GM18519 (cell line): ENCODE results near the gene ATP2B1.

ENCODE experiments used
- ATAC-seq: cut with Tn5 transposase; IDR thresholded peaks from one replicate; pipeline ENCODE4 v1.9.1; 2021; ENCODE audit warnings: mild to moderate bottlenecking, moderate library complexity; ENCODE audit not compliant: unreplicated experiment, low FRiP score

ATP2B1 gene

DNA sequence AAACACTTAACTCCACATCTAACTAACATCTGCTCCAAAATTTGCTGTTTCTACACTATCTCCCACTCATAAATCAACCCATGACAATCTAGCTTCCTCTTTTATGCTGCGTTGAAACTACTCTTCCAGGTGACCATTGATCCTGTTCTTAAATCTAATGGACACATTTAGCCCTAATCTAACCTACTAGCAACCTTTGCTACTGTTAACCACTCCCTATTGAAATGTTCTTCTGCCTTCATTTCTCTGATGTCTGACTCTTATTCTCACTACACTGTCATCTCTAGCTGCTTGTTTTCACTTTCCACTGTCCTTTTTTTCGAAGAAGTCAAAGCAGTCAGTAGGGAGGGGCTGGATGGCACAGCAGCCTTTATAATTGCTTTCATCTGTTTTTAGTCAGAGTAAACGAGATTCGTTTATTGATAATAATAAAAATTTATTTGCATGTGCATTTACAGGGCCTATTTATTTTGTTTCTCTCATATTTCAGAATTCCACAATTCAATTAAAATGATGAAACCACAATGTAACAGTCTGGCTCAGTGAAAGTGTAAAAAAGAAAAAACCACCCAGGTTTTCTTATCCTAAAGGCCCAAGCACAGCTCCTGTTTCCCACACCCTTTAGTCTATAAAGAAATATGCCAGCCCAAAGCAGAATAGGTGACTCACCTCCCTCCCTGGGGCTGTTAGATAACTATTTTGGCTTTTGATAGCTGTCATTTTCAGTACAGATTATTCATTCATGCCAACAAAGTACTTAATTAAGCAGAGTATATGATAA is 44.9 kb downstream of the ATP2B1 start:
- peak; percentile 63 for ATAC-seq

DNA sequence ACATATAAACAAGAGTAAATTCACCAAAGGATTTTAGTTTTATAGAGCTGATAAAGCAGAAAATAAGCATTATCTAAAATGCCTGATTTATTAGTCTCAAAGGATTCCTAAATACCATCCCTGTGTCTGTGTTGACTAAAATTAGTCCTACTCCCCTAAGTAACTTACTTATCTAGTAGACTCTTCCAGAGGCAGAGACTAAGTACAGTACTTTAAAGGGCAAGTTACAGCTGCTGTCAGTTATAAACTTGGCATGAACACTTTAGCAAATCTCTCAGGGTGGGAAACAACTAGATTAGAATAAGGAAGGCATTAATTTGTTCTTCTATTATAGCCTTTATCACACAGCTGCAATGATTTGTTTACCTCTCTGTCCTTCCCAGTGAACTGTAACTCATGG is 46.0 kb downstream of the ATP2B1 start:
- no peak for ATAC-seq

DNA sequence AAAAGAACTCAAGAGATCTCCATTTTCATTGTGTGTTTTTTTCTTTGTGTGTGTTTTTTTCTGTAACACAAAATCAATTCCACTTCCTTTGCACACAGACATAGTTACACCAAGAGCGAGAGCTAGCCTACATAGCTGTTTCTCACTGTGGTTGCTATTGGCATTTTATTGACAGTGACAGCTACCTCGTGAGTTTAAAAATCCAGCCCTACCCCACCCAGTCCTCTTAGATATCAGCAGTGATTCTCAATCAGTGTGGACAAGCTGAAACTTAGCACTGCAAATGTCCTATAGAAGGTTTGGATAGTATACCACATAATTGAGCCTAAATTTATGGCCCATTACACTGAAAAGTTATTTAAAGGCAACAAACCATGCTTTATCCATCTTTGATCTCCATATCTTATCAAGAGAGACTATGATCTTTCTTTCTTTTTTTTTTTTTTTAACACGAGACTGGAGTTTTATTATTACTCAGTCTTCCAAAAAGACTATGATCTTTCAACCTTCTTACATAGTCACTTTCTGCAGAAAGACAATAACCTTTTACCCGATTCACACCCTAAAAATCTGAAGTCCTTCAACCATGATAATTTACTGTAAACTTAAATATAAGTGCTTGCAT is 46.8 kb downstream of the ATP2B1 start:
- no peak for ATAC-seq

DNA sequence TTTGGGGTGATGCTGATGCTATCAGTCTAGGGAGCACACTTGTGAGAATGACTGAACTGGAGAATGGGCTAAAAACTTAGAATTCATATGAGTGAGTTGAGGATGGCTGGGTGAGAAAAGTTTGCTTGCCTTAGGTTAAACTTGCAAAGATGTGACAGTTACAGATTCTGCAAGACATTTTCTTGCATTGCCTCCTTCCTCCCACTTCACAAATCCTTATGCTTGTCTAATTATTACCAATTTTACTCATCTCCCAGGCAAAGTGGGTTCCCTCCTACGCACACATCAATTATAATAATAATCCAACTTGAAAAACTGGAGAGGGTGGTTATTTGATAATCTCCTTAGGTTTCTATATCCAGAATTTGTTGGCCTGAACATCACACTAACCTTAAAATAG is 50.9 kb downstream of the ATP2B1 start:
- no peak for ATAC-seq

DNA sequence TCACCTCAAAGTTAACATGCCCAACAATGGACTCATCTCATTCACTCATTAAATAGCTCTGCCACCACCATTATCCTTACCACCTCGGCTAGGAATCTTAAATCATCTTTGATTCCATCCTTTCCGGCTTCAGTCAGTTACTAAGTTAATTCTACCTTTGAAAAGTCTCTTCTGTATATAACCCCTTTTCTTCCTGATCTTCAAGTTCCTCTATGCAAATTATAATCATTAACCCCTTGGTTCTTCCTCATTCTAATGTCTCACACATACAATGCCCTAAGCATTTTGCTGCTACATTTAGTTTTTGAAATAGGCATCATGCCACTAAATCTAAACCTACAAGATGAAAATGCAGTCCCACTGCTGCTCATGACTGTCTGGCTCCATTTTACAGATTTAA is 51.6 kb downstream of the ATP2B1 start:
- no peak for ATAC-seq

DNA sequence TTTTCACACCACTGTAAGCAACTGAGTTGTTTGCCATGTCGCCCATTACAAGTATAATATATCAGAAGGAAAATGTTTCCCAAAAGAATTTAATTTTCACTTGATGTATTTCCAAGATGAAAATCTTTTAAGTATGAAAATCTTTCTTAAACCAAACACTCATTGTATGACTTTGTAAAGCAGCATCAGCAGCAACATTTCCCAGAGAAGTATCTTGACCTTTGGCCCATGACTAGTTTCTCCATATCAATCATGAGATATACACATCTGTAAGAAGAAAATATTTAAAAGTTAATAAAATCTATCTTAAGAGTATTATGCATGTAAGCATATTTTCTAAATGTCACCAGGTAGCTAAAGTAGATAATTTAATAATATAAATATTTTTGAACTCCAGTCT is 52.8 kb downstream of the ATP2B1 start:
- no peak for ATAC-seq

DNA sequence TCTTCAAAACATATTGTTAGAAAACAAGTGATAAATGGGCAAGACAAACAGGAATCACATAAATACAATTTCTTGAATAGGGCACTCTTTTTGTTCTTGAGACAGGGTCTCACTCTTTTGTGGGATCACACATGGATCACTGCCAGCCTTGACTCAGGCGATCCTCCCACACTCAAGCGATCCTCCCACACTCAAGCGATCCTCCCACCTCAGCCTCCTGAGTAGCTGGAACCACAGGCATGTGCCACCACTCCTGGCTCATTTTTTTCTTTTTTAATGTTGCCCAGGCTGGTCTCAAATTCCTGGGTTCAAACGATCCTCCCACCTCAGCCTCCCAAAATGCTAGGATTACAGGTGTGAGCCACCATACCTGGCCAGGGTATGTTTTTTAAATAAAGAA is 57.4 kb downstream of the ATP2B1 start:
- no peak for ATAC-seq

DNA sequence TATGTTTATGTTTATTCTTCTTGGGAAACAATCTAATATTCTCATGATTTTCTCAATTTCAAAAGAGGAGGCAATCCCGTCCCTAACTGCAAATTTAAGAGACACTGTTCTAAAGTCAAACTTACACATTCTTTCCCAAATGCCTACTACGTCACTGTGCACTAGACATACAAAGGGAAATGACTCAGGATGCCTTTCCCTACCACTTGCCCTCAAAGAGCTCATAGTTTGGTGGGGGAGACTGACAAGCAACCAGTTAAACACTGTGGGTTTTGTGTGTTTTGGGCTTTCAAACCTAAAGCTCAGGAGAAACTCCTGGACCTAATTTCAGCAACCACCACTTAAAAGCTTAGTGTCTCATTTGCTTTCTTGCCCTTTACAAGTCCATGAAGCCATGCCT is 58.4 kb downstream of the ATP2B1 start:
- no peak for ATAC-seq

DNA sequence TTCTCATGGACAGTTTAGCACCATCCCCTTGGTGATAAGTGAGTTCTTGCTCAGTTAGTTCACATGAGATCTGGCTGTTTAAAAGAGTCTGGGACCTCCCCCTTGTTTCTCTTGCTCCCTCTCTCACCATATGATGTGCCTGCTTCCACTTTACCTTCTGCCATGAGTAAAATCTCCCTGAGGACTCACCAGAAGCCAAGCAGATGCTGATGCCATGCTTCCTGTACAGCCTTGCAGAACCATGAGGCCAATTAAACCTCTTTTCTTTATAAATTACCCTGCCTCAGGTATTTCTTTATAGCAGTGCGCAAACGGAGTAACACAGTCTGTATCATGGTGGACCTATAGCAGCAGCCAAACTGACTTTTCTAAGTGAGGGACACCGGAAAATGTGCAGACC is 58.8 kb downstream of the ATP2B1 start:
- no peak for ATAC-seq

DNA sequence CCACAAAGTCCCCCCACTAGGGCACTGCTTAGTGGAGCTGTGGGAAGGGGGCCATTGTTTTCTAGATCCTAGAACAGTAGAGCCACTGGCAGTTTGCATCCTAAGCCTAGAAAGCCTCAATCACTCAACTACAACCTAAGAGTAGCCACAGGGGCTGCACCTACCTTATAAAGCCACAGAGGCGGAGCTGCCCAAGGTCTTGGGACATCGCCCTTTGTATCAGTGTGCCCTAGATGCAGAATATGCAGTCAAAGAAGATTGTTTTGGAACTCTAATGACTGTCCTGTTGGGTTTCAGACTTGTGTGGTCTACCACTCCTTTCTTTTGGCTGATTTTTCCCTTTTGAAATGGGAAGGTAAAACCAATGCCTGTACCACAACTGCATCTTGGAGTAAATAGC is 59.5 kb downstream of the ATP2B1 start:
- no peak for ATAC-seq

DNA sequence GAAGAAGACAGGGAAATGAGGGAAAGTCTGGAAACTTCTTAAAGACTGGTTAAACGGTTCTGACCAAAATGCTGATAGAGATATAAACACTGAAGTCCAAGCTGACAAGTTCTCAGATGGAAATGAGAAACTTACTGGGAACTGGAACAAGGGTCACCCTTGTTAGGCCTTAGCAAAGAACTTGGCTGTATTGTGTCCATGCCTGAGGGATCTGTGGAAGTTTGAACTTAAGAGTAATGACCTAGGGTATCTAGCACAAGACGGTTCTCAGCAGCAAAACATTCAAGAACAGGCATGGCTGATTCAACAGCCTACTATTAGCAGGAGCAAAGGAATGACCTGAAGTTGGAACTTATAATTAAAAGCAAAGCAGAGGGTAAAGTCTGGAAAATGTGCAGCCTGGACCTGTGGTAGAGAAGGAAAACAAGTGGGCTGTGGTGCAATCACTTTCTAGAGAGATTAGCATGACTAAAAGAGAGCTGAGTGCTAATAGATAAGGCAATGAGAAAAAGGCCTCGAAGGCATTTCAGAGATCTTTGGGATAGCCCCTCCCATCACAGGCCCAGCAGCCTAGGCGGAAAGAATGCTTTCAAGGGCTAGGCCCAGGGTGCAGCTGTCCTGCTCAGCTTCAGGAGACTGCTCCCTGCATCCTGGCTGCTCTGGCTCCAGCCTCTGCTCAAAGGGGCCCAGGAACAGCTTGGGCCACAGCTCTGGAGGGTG is 60.3 kb downstream of the ATP2B1 start:
- ATAC-seq, result no peak

DNA sequence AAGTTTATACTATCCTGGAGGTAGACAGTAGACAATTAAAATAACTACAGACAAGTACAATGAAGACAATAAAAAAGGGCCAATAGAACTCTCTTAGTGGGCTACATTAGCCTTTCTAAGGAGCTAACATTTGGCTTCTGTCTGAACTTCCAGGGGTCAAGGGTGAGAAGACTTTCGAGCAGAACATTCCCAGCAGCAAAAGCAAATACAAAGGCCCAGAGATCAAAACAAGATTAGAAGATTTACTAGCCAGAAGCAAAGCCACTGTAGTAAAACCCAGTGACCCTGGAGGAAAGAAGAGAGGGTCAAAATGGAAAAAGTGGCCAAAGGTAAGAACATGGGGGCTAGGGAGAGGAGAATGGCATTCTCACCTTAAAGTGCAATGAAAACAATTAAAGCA is 63.2 kb downstream of the ATP2B1 start:
- ATAC-seq, result no peak

DNA sequence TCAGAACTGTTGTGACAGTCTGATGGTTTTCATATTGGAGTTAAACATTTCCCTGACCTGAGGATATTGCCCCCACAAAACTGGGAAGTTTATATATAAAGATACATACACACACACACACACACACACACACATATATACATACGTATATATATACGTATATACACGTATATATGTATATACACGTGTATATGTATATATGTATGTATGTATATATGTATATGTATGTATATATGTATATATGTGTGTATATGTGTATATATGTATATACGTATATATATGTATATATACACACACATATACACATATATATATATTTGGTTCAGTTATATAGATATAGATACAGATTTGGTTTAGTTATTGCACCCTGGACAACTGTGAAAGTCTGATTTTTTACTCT is 65.7 kb downstream of the ATP2B1 start:
- ATAC-seq, result no peak

DNA sequence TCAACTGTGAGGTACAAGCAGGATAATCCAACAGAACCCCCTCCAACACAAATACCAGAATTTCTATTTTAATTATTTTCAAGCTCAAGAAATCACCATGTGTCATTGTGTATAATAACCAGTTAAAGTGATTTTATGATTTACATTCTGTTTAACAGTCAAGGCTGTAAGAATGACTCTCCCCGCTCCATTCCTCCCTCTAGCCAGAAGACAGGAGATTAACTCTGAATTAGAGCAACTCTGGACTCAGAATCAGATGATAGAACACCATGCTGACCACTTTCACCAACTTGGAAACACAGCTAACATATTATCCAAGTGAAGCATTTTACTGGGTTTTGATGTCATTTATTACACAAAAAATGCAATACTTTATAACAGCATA is 71.9 kb downstream of the ATP2B1 start:
- no peak for ATAC-seq

DNA sequence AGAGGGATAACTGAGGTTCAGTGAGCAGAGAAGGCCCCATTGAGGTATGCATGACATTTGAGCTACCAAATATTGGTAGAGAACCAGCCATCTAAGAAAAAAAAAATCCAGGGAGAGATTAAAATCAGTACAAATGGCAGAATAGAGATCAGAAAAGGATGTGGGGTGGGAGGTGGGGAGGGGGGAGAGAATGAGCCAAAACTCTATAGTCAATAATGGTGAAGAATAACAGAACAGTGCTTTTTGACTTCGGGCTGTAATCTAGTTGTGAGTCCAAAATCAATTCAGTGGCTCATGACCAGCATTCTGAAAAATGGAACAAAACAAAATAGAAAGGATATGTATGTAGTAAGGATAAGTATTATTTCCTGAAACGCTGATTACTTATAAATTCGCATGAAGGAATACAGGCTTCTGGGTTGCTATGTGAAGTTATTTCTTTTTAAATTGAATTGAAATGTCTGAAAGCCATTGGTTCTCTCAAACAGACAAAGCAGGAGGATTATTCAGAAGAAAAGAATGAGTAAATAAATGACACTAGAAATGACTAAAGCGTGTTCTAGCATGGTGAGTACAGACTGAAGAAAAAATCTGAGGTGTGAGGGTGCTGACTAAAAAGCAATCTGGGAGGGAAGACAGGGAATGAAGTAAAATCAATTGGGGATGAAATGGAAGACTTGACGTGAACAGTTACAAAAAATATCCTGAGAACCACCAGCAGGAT is 72.4 kb downstream of the ATP2B1 start:
- ATAC-seq, result no peak

DNA sequence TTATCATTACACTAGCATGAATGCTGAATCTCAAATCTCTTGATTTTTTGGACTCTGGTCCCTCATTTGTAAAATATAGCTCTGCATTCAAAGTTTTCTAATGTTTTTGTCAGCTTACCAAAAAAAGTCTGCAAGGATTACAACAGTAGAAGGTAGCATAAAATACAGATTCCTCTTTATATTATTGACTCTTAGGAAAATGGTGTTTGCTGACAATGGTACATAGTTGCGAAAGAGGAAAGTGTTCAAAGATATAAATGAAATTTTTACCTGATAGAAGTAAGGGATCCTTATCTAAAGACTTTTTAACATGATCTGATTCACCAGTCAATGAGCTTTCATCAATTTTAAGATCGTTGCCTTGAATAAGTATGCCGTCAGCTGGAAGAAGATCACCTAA is 74.1 kb downstream of the ATP2B1 start:
- no peak for ATAC-seq

DNA sequence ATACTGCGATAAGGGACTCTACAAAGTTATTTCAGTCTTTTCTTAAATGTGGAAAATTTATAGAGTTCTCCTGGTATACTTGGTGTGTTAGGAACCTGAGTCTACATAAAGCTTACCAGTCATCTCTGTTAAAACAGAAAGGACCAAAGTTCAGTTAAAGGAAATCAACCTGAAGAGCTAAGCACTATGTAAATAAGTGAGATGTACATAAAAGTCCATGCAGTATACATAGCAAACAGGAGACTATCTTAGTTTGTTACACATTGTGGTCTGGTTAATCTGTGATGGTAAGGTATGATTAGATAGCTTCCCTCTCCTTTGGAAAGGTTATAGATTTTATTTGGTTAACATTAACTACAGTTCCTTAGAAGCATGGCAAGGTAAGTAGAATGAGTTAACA is 75.9 kb downstream of the ATP2B1 start:
- ATAC-seq, result no peak

DNA sequence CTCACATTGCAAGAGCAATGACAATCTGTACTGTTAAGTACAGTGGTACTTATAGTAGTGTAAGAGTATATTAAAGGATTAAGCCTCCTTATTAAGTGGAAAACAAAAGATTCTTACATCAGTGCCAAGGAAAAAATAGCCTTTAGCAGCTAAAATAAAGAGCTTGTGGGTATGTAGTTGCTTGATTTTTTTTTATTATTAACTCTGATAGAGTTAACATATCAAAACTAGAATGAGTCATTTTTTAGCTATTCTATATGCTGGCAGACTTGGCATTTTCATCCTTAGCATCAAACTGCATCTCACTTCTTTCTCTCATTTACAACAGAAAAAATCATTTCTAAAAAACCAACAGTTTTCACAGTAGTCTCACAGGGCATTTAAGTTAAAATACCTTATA is 86.5 kb downstream of the ATP2B1 start:
- no peak for ATAC-seq

DNA sequence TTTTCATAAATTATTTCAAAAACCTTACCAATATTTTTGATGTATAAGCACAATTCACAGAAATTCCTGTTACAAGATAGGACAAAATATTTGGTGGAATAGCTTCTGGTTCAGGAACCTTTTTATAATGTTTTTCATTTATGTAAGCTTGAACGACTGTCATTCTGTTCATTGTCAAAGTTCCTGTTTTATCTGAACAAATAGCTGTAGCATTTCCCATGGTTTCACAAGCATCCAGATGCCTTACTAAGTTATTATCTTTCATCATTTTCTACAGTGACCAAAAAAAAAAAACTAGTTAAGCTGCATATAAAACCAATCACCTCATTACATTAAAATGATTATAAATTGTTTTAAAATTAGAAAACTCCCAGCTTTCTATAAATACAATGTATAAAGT is 87.1 kb downstream of the ATP2B1 start:
- no peak for ATAC-seq

DNA sequence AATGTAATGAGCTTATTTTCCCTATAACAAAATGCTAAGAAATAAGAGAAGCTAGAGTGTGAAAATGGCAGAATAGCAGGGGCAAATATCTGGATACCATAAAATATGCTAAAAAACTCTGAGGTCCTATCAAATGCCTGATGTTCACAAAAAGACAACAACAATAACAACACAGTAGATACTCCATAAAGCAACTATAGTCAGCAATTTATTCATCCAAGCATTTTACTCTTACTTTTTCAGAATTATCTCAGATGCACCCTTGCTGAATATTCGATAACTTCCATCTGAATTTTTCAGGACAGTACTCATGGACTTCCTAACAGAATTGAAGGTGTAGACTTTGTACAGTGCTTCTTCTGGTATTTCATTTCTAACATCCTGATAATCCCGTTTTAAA is 88.9 kb downstream of the ATP2B1 start:
- no peak for ATAC-seq
